GM12872 (cell line): ENCODE results near the gene ADCK2.

Source experiments
- CTCF ChIP-seq: IDR thresholded peaks from 3 replicates; pipeline ENCODE4 v1.5.1; 2011; ENCODE audit warnings: low read depth, mild to moderate bottlenecking, low read length, moderate library complexity; ENCODE audit not compliant: insufficient read depth

ADCK2 gene

GRCh38 chr7:140661124-140661523 is 11.6 kb upstream of the ADCK2 start:
- no peak for TF ChIP-seq CTCF

GRCh38 chr7:140667476-140667875 is 5.3 kb upstream of the ADCK2 start:
- TF ChIP-seq CTCF = no peak

GRCh38 chr7:140668641-140669040 is 4.1 kb upstream of the ADCK2 start:
- TF ChIP-seq CTCF = no peak

GRCh38 chr7:140669352-140669751 is 3.4 kb upstream of the ADCK2 start:
- TF ChIP-seq CTCF = no peak

- TF ChIP-seq CTCF = no peak
These were observed 2.3 kb upstream of the ADCK2 start for GRCh38 chr7:140670343-140670935.

- no peak for TF ChIP-seq CTCF
These were observed 779 bp upstream of the ADCK2 start for GRCh38 chr7:140671966-140672365.

- TF ChIP-seq CTCF = no peak
These were observed 473 bp downstream of the ADCK2 start for GRCh38 chr7:140673063-140673773.
